IMR-90 (cell line): Measurements from ENCODE around the gene GIT1. TPM values are rescaled to one million over a fixed set of nuclear protein-coding genes. Genes with fewer than 3 reads are reported as not detected.
A peak's percentile ranks its signal among the peaks of the same experiment; 100 is the strongest.

Source experiments
- ATAC-seq: fragments of 200-7000 bp; cut with Tn5 transposase; 2 replicates; pipeline ENCODE4 v1.9.1; 2020; ENCODE audit warnings: low read depth, mild to moderate bottlenecking, moderate library complexity
- Bru-seq: library from RNA; stranded (reverse); fragments of 400-500 nt; gene quantifications from one replicate; lab custom pipeline; 2021; lab: Mats Ljungman, UMichigan
- BruChase-seq, 2 experiments: library from RNA; stranded (reverse); fragments of 400-500 nt; gene quantifications; one replicate each; lab custom pipeline; 2021; lab: Mats Ljungman, UMichigan
- BruUV-seq: library from RNA; stranded (reverse); fragments of 400-500 nt; replicated peaks from 2 replicates; lab custom pipeline; 2021; lab: Mats Ljungman, UMichigan
- CTCF ChIA-PET: fragments of 300-600 bp; formaldehyde crosslinking; extraction: SDS; loops from one replicate; lab custom pipeline; 2021; ENCODE audit warnings: antibody characterized with exemption; lab: Yijun Ruan, JAX
- POLR2A ChIA-PET: fragments of 300-600 bp; sonication (Branson Sonifier 250); formaldehyde crosslinking; loops from one replicate; lab custom pipeline; 2022; ENCODE audit warnings: antibody characterized with exemption; ENCODE audit not compliant: unreplicated experiment; lab: Charles Lee
- DNase-seq: peaks from one replicate; pipeline ENCODE4 v3.0.0; 2013
- H2AFZ ChIP-seq: replicated peaks from 2 replicates; pipeline ENCODE3; 2013; ENCODE audit warnings: low read length, mild to moderate bottlenecking; ENCODE audit not compliant: poor library complexity
- H2AK5ac ChIP-seq: 2 replicates; pipeline ENCODE4 v1.6.1; 2013; ENCODE audit warnings: low read depth, low read length, inconsistent platforms
- H2AK9ac ChIP-seq: replicated peaks from 2 replicates; pipeline ENCODE3; 2013; ENCODE audit warnings: mild to moderate bottlenecking, low read depth, low read length, moderate library complexity; ENCODE audit not compliant: poor library complexity
- H2BK120ac ChIP-seq: 2 replicates; pipeline ENCODE4 v1.6.1; 2013; ENCODE audit warnings: low read depth, low read length, inconsistent platforms
- H2BK15ac ChIP-seq: 3 replicates; pipeline ENCODE4 v1.6.1; 2013; ENCODE audit warnings: low read depth, low read length, inconsistent platforms
- H2BK20ac ChIP-seq: 2 replicates; pipeline ENCODE4 v1.6.1; 2013; ENCODE audit warnings: low read depth, mild to moderate bottlenecking, inconsistent platforms, low read length, moderate library complexity
- H2BK5ac ChIP-seq: 2 replicates; pipeline ENCODE4 v1.6.1; 2013; ENCODE audit warnings: mild to moderate bottlenecking, low read depth, low read length, inconsistent platforms; ENCODE audit not compliant: poor library complexity, severe bottlenecking
- H3K14ac ChIP-seq: replicated peaks from 2 replicates; pipeline ENCODE4 v1.6.1; 2013; ENCODE audit warnings: low read depth, low read length, inconsistent platforms
- H3K18ac ChIP-seq: 2 replicates; pipeline ENCODE4 v1.6.1; 2013; ENCODE audit warnings: low read depth, low read length, control low read depth
- H3K23ac ChIP-seq: 2 replicates; pipeline ENCODE4 v1.6.1; 2013; ENCODE audit warnings: low read depth, low read length, inconsistent platforms
- H3K27ac ChIP-seq: 2 replicates; pipeline ENCODE4 v1.5.1; 2013; ENCODE audit warnings: mild to moderate bottlenecking, control low read depth, low read length; ENCODE audit not compliant: insufficient read depth
- H3K27me3 ChIP-seq: 2 replicates; pipeline ENCODE4 v1.6.1; 2013; ENCODE audit warnings: low read length; ENCODE audit not compliant: control insufficient read depth, insufficient read depth
- H3K36me3 ChIP-seq: 2 replicates; pipeline ENCODE4 v1.6.1; 2013; ENCODE audit warnings: low read length, mixed read lengths; ENCODE audit not compliant: control insufficient read depth, insufficient read depth
- H3K4ac ChIP-seq: 2 replicates; pipeline ENCODE4 v1.6.1; 2013; ENCODE audit warnings: low read depth, low read length, inconsistent platforms
- H3K4me1 ChIP-seq: 2 replicates; pipeline ENCODE4 v1.6.1; 2013; ENCODE audit warnings: low read length, mixed read lengths; ENCODE audit not compliant: control insufficient read depth, insufficient read depth
- H3K4me2 ChIP-seq: 2 replicates; pipeline ENCODE4 v1.6.1; 2013; ENCODE audit warnings: low read depth, mild to moderate bottlenecking, control low read depth, low read length, moderate library complexity
- H3K4me3 ChIP-seq: 2 replicates; pipeline ENCODE4 v1.5.1; 2013; ENCODE audit warnings: low read depth, mild to moderate bottlenecking, control low read depth, low read length, moderate library complexity; ENCODE audit not compliant: insufficient read depth
- H3K56ac ChIP-seq: 2 replicates; pipeline ENCODE4 v1.6.1; 2013; ENCODE audit warnings: low read length, inconsistent platforms; ENCODE audit not compliant: insufficient read depth; ENCODE audit errors: extremely low read depth
- H3K79me1 ChIP-seq, 2 experiments: 2 replicates each; pipeline ENCODE4 v1.6.1; 2013; ENCODE audit warnings: low read length in 2 of 2, inconsistent platforms in 1 of 2, low read depth in 1 of 2
- H3K9ac ChIP-seq: 2 replicates; pipeline ENCODE4 v1.6.1; 2013; ENCODE audit warnings: low read depth, low read length, control low read depth
- H3K9me1 ChIP-seq: 2 replicates; pipeline ENCODE4 v1.6.1; 2013; ENCODE audit warnings: low read length, inconsistent platforms; ENCODE audit not compliant: insufficient read depth
- H3K9me3 ChIP-seq: 2 replicates; pipeline ENCODE4 v1.6.1; 2013; ENCODE audit warnings: low read length; ENCODE audit not compliant: control insufficient read depth, insufficient read depth
- H4K20me1 ChIP-seq: 2 replicates; pipeline ENCODE4 v1.6.1; 2013; ENCODE audit warnings: low read length, inconsistent platforms; ENCODE audit not compliant: insufficient read depth
- H4K5ac ChIP-seq: 2 replicates; pipeline ENCODE4 v1.6.1; 2013; ENCODE audit warnings: mild to moderate bottlenecking, low read depth, low read length, control low read depth
- H4K8ac ChIP-seq, 2 experiments: 2 replicates each; pipeline ENCODE4 v1.6.1; 2013; ENCODE audit warnings: low read depth in 2 of 2, low read length in 2 of 2, control low read depth in 1 of 2, inconsistent platforms in 1 of 2
- H4K91ac ChIP-seq: 2 replicates; pipeline ENCODE4 v1.6.1; 2013; ENCODE audit warnings: low read depth, low read length, inconsistent platforms; ENCODE audit not compliant: insufficient read depth
- BHLHE40 ChIP-seq: fragments of 150-350 bp; IDR thresholded peaks from 2 replicates; pipeline ENCODE4 v1.6.1; 2016; ENCODE audit warnings: mild to moderate bottlenecking, low read depth, low read length
- CHD1 ChIP-seq: IDR thresholded peaks from 2 replicates; pipeline ENCODE4 v1.6.1; 2012; ENCODE audit warnings: low read depth, low read length, improper control_type of control experiment
- ELK1 ChIP-seq: fragments of 150-350 bp; IDR thresholded peaks from 2 replicates; pipeline ENCODE4 v1.6.1; 2016; ENCODE audit warnings: low read depth, mild to moderate bottlenecking, low read length, moderate library complexity, borderline replicate concordance
- FOS ChIP-seq: fragments of 150-350 bp; IDR thresholded peaks from 2 replicates; pipeline ENCODE4 v1.6.1; 2016; ENCODE audit warnings: low read depth, low read length
- MAZ ChIP-seq: IDR thresholded peaks from 2 replicates; pipeline ENCODE4 v1.6.1; 2012; ENCODE audit warnings: low read depth, mild to moderate bottlenecking, low read length, improper control_type of control experiment, moderate library complexity, borderline replicate concordance
- MXI1 ChIP-seq: IDR thresholded peaks from 2 replicates; pipeline ENCODE4 v1.6.1; 2012; ENCODE audit warnings: low read depth, mild to moderate bottlenecking, low read length, moderate library complexity, borderline replicate concordance
- NFE2L2 ChIP-seq: fragments of 150-350 bp; IDR thresholded peaks from 2 replicates; pipeline ENCODE4 v1.6.1; 2016; ENCODE audit warnings: low read depth, mild to moderate bottlenecking, low read length
- POLR2A ChIP-seq: IDR thresholded peaks from 2 replicates; pipeline ENCODE4 v1.6.1; 2012; ENCODE audit warnings: mild to moderate bottlenecking, low read depth, low read length
- RAD21 ChIP-seq: IDR thresholded peaks from 2 replicates; pipeline ENCODE4 v1.6.1; 2012; ENCODE audit warnings: low read length, improper control_type of control experiment
- RCOR1 ChIP-seq: IDR thresholded peaks from 2 replicates; pipeline ENCODE4 v1.6.1; 2012; ENCODE audit warnings: mild to moderate bottlenecking, low read length, improper control_type of control experiment; ENCODE audit not compliant: insufficient replicate concordance
- RFX5 ChIP-seq: IDR thresholded peaks from 2 replicates; pipeline ENCODE4 v1.8.0; 2012; ENCODE audit warnings: low read depth, mild to moderate bottlenecking, low read length, moderate library complexity
- SMC3 ChIP-seq: fragments of 150-350 bp; IDR thresholded peaks from 2 replicates; pipeline ENCODE4 v1.6.1; 2016; ENCODE audit warnings: low read depth, mild to moderate bottlenecking, antibody characterized with exemption, low read length, moderate library complexity
- WGBS, 2 experiments: methylation state at CpG; one replicate each; pipeline versions ENCODE4 v1.1.5 to v1.1.7; 2013; ENCODE audit warnings: missing lambda C conversion rate in 2 of 2; ENCODE audit not compliant: insufficient read length in 1 of 2; ENCODE audit errors: extremely low coverage in 2 of 2; 5-methylcytosine and 5-hydroxymethylcytosine counted together
- dilution Hi-C: fragments of 300-500 bp; cut with HindIII; formaldehyde crosslinking; loops from one replicate; pipeline ENCODE4 v1.14.3; 2018; ENCODE audit warnings: low sequenced_read_pairs; ENCODE audit not compliant: unreplicated experiment
- in situ Hi-C: fragments of 300-500 bp; cut with MboI; formaldehyde crosslinking; loops from 3 replicates; pipeline ENCODE4 v1.14.3; 2019; ENCODE audit warnings: low sequenced_read_pairs, inconsistent platforms, mixed read lengths
- intact Hi-C: fragments of 100-400 bp; cut with micrococcal nuclease; formaldehyde crosslinking; loops from 2 replicates; pipeline ENCODE4 v1.10.0; 2022
- long read RNA-seq: library from polyadenylated mRNA; unstranded; transcript quantifications from one replicate; pipeline ENCODE4 v2.0.0, GENCODE V29; 2021; ENCODE audit not compliant: unreplicated experiment
- polyA plus RNA-seq, 3 experiments: library from polyadenylated mRNA; depleted of rRNA; stranded (reverse); fragments of >200 nt; gene quantifications; 2 replicates each; pipeline ENCODE4 v1.2.3, GENCODE V29; 2012; ENCODE audit warnings: low replicate concordance in 1 of 3
- total RNA-seq: library from RNA; depleted of rRNA; stranded (reverse); fragments of >200 nt; gene quantifications from 2 replicates; pipeline ENCODE4 v1.2.3, GENCODE V29; 2012; rRNA removed

Gene GIT1
- total RNA-seq (13.3 and 14.2 TPM in 2 replicates), polyA plus RNA-seq (2012; rRNA removed) (34.2 and 37.1 TPM in 2 replicates), Bru-seq, nascent RNA (percentile 50 among the genes with signal in this experiment), BruChase-seq, experiment 1, labeled RNA remaining after a 6-hour chase (percentile 60 among the genes with signal in this experiment), BruChase-seq, experiment 2, labeled RNA remaining after a 2-hour chase (percentile 59 among the genes with signal in this experiment)
- polyA plus RNA-seq (2012; cell fraction: cytosol; rRNA removed) = 25.3 and 30.3 TPM in 2 replicates
- 57.7 and 127 TPM in 2 replicates for polyA plus RNA-seq (2012; cell fraction: nucleus; rRNA removed; ENCODE audit: low replicate concordance)
- long read RNA-seq, partial matches to known transcripts = 4 of 22 reads
- long read RNA-seq, other reads (novel, unspliced or antisense) = 17 of 22 reads

- Histone ChIP-seq H2AK5ac (peak within 1 kb of the TSS; percentile 90), H3K56ac (0 out of 2 replicates have a peak within 1 kb of the TSS, but pooled peaks have one; percentile 25), H3K18ac (peak within 1 kb of the TSS; percentile 70; the same call in 1 of the 2 replicates), H2BK120ac (peak within 1 kb of the TSS; percentile 78), H4K5ac (peak within 1 kb of the TSS; percentile 81), H3K9me1 (peaks cover 20% of the 10 kb centered on the region), H3K9ac (peak within 1 kb of the TSS; percentile 84), H3K4me1 (peaks cover 43% of the 10 kb centered on the region), H4K8ac (peak within 1 kb of the TSS; percentile 95 to 97), H2BK20ac (peak within 1 kb of the TSS; percentile 11; the same call in 1 of the 2 replicates), H2BK5ac (peak within 1 kb of the TSS; percentile 82), H2BK15ac (peak within 1 kb of the TSS; percentile 64; the same call in 2 of the 3 replicates), H3K14ac (peak within 1 kb of the TSS; percentile 77), H2AFZ (peak within 1 kb of the TSS; percentile 97), H4K91ac (peak within 1 kb of the TSS; percentile 89), H3K23ac (peak within 1 kb of the TSS; percentile 84), H3K4me3 (peak within 1 kb of the TSS; percentile 85), H3K4me2 (peak within 1 kb of the TSS; percentile 92), H3K27me3 (peaks cover 2% of the 10 kb centered on the region; the same call in 1 of the 2 replicates), H4K20me1 (peaks cover 54% of the 10 kb centered on the region), H3K36me3 (no peaks in the 10 kb centered on the region), H3K9me3 (no peaks in the 10 kb centered on the region), H3K4ac (peak within 1 kb of the TSS; percentile 93), H3K79me1 (peaks cover 20 to 59% of the 10 kb centered on the region in 2 experiments; a peak in 3 of 4 replicates), H2AK9ac (peak within 1 kb of the TSS; percentile 93), H3K27ac (peak within 1 kb of the TSS; percentile 92)
- in situ Hi-C loops (no loop called here), dilution Hi-C loops (no loop called here), intact Hi-C loops (loop anchor here (1.0 kb wide), 1 partner anchor 9 kb away; no protein-coding TSS in a partner anchor)
- DNase-seq = peak; percentile 78
- ChIA-PET POLR2A (no interaction called here), CTCF (no interaction called here)
- WGBS, 2 experiments = 4% methylated on average over 16 of the region's 70 CpGs; no CpG with 5 or more reads in 1 of the 2 experiments
- peak; percentile 82 for ATAC-seq
- BruUV-seq = no TSS peak
- TF ChIP-seq POLR2A = no peak
- no peak for TF ChIP-seq FOS
- TF ChIP-seq NFE2L2 = no peak
- TF ChIP-seq MAZ = peak; percentile 96
- TF ChIP-seq SMC3 = no peak
- TF ChIP-seq MXI1 = peak; percentile 57
- no peak for TF ChIP-seq BHLHE40
- no peak for TF ChIP-seq CHD1
- TF ChIP-seq RFX5 = no peak
- no peak for TF ChIP-seq RAD21
- no peak for TF ChIP-seq RCOR1
- TF ChIP-seq ELK1 = no peak
Measured at GRCh38 chr17:29589524-29590410, at the start of gene GIT1. TSS of gene GIT1 (minus strand) at chr17:29589648. CDS start at chr17:29589378, 270 bp downstream.
